Right lung (tissue), 5 donors: ENCODE results near the gene LELP1. TPM values are rescaled to one million over a fixed set of nuclear protein-coding genes. Genes with fewer than 3 reads are reported as not detected.
"Not testable (repeated sequence)": the region's sequence is repeated elsewhere in the genome, so short reads cannot be mapped to it uniquely, and the experiment has no call there.

Experiments used
- DNase-seq, 2 donors: peaks; one replicate each; pipeline ENCODE4 v3.0.0-alpha.2; 2013
- polyA plus RNA-seq, 5 donors: library from polyadenylated mRNA; unstranded; fragments of 120-200 nt; gene quantifications; one replicate each; pipeline versions ENCODE4 v1.2.1 to v1.2.3, GENCODE V29; 2013; ENCODE audit warnings: inconsistent platforms in 1 of 5, low replicate concordance in 1 of 5; ENCODE audit not compliant: insufficient read length in 5 of 5, insufficient read depth in 1 of 5

LELP1 gene
- polyA plus RNA-seq, 5 donors = not detected

DNA sequence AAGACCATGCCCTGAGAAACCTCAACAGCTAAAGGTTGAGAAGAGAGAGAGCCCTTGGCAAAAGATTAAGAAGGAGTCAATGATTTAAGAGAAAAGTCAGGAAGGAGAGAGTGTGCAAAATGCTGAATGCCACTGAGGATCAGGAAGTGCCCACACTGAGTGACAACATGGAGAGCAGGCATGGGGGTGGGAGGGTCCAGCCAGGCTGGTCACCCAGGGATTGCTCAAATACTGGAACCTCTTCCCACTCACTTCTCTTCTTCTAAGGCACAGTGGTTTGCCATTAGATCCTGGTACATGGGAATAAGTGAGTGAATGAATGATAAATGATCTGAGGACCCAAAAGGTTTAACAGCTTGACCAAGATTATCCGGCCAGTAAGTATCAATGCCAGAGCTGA lies 25.3 kb downstream of the LELP1 start:
- DNase-seq = no peak

GRCh38 chr1:153229076-153229829 lies 26.0 kb downstream of the LELP1 start:
- not testable (repeated sequence) for DNase-seq

GRCh38 chr1:153231363-153231762 lies 28.1 kb downstream of the LELP1 start:
- DNase-seq = no peak

GRCh38 chr1:153231785-153232184 lies 28.6 kb downstream of the LELP1 start:
- no peak for DNase-seq

GRCh38 chr1:153232553-153232952 lies 29.3 kb downstream of the LELP1 start:
- DNase-seq = no peak

DNA sequence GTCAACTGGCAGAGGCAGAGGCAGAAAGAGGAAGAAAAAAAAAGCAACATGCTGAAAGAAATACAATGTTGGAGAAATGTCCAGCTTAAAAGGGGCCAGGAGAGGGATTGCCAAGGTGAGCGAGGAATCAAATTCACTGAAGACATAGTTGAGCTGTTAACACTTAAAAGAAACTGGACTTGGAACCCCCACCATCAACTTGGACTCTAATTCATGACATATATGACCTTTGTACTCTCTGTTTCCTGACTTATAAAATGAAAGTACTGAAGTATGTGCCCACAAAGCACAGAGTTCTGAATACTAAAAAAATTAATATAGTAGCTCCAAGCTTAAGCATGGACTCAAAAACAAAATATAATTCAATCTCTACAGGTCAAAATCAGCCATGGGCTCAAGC lies 30.2 kb downstream of the LELP1 start:
- no peak for DNase-seq

DNA sequence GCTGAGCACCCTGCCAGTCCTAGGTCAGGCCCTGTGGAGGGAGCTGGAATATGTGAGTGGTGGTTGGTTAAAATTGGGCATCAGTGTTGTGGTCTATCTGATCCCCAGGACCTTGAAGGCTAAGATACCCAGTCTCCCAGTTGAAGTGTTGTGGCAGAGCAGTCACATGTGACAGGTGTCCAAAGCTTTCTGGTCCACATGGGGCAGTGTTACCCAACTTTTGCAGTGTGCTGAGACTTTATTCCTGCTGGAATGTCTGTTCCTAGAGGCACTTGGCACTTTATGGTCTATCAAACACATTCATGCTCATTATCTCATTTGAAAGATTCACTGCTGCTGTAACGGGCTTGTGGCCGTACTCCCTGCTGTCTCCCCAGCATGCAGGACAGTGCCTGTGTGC lies 35.3 kb downstream of the LELP1 start:
- no peak for DNase-seq

DNA sequence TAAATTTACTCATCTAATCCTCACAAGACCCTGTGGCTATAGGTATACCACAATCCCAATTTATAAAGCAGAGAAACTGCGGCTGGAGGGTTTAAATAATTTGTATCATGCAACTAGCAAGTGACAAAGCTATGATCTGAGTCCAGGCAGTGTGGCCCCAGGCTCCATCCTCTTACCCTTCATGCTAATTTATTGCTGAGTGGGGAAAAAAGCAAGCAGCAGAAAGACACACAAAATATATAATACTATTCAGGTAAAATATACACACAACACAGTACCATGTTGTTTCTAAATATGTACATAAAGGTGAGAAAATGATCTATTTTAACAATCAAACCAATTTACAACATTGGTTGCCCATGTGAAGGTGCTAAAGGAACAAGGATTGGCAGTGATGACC lies 38.9 kb downstream of the LELP1 start:
- no peak for DNase-seq

DNA sequence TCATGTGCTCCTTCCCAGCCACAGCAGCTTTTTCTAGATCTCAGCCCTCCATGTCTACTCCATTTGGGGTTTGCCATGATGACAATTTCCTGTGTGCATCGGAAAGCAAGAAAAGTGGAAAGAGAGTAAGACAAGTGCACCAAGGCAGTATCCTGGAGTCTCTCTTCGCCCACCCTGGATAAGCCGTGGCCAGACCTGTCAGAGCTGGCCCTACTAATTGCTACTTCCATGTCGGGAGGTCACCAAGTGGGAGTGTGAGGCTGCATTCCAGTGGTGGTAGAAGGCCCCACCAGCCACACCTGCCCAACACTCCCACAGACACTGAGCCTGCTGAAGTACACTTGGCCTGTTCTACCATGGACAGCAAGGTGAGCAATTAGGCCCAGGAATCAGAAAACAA lies 42.2 kb downstream of the LELP1 start:
- DNase-seq = no peak

GRCh38 chr1:153246018-153246417 lies 42.8 kb downstream of the LELP1 start:
- no peak for DNase-seq

DNA sequence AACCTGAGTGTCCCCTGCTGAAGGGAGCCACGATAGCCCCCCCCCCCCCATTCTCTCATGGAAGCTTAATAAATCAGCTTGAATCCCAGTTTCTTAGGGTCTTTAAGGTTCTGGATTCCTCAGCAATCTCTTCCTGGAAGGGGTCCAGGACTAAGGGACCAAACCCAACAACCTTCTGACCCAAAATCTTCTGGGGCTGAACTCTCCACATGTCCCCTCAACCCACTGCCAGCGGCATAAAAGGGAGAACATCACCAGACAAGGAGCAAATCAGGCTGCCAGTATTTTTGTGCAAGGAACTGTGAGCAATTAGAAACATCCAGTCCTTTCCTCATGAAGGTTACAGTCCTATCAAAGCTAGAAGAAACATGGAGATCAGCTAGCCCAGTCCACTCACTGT lies 43.6 kb downstream of the LELP1 start:
- no peak for DNase-seq

DNA sequence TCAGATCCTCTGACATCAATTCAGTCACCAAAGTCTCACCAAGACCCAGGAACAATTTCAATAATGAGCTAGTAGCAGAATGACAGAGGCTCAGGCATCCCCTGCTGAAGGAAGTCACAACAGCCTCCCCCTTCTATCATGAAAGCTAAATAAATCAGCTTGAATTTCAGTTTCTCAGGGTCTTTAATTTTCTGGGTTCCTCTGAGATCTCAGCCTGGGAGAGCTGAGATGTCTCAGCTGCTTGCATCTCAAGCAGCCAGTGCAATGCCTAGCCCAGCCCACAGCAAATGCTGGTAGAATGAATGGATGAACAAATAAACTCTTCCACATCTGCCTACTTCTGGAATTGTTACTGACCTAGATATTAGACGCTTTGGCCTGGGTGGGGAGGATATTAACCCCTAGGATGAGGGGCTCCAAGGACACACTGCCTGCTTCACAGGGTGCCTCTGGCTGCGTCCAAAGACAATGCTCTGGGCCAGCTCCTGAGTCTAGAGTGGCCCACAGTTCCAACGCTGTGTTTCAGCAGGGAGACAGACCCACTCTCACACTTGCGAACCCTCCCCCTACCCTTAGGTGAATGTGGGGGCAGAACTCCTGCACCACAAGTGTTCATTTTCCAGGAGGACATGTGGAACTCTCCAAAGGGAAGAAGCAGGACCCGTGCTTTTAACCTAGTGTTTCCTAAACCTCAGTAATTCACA lies 45.1 kb downstream of the LELP1 start:
- DNase-seq = no peak

DNA sequence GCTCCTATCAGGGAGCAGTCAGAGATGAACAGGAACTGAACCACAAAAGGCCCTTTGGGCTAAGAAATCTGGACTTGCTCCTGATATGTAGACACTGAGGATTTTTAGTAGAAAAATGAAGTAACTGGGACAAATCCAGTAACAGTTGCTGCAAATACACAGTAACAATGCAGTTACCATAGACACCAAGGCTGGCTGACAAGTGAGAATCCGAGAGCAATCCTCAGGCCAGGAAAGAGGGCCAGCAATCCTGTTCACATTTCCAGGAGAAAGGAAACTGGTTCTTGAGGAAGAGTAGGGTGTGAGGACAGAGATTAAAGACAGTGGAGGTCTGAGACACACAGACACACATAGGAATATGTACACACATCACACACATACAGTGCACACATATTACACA lies 46.9 kb downstream of the LELP1 start:
- DNase-seq = no peak

GRCh38 chr1:153251087-153251486 lies 47.9 kb downstream of the LELP1 start:
- no peak for DNase-seq

DNA sequence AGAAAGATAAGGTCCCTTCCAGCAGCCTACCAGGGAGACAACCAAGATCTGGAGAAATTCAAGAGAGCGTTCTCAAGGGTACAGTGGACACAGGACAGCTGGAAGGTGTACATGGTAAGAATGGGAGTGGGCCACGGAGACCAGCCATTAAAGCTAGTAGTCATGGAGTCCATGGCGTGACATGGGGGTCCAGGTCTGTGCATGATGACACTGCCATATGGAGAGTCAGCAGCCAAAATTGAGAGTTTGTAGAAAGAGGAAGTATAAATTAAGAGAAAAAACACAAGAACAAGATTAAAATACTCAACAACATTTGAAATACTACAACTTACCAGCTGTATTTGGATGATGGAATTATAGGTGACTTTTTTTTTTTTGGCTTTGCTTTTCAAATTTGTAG lies 48.3 kb downstream of the LELP1 start:
- no peak for DNase-seq

DNA sequence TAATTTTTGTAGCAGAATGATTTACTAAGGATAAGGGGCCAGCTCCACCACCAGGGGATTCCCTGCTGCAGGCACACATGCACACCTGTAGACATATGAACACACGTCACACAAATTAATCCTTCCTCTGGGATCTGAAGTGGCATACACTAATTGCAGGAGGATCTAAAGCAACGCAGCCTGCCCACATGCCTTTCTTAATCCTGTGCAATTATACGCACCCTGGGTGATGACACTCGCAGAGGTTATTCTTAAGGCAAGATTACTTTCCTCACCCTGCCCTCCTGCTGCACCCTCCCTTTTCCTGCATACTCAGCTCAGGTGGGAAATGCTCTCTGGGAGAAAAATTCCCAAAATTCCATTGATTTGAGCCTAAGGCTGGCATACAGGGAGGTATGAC lies 48.8 kb downstream of the LELP1 start:
- no peak for DNase-seq

DNA sequence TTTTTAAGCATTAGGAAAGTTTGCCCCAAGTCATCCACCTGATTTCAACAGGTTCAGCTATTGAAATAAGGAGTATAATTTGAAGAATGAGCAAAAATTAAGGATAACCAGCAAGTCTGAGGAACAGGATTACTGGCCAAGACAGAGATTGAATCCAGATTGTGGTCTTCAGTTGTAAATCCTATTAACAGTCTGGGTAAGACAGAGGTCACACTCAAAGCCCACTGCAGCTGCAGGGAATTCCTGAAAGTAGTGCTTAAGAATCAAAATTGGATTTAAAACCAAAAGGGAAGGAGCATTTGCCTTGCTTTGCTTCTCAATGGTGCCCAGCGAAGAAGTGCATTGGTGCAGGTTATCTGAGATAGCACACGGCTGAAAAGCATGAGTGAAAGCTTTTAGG lies 49.8 kb downstream of the LELP1 start:
- no peak for DNase-seq

DNA sequence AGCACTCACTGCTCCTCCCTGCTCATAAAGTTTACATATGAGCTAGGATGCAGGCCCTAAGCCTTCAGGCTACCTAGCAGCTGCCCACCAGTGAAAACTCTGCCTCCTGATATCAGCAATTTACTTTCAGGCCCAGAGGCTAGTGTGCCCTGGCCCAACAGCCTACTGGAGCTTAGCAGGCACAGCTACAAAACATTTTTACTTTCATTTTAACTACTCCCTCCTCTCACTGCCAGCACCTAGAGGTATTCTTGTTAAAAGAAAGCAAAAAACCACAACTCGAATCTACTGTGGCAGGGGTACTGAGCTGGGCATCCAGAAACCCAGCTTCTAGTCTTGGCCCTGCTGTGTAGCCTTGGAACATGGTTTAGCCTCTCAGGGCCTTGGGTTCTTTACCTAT lies 50.5 kb downstream of the LELP1 start:
- DNase-seq = no peak

Other genes with a start within 250 kb of the LELP1 start
- not detected for gene SPRR4, start 232.8 kb upstream of the LELP1 start, polyA plus RNA-seq
- gene SPRR1A, start 219.3 kb upstream of the LELP1 start, polyA plus RNA-seq = not detected
- gene SPRR3, start 201.7 kb upstream of the LELP1 start, polyA plus RNA-seq = under 1 TPM in 3 of 5 donors, not detected in 2; 0.21 to 0.42 (median 0.27) TPM
- gene SPRR1B, start 172.2 kb upstream of the LELP1 start, polyA plus RNA-seq = not detected
- gene SPRR2D, start 162.3 kb upstream of the LELP1 start, polyA plus RNA-seq = not detected
- gene SPRR2A, start 145.9 kb upstream of the LELP1 start, polyA plus RNA-seq = not detected
- not detected for gene SPRR2B, start 131.8 kb upstream of the LELP1 start, polyA plus RNA-seq
- not detected for gene SPRR2E, start 108.9 kb upstream of the LELP1 start, polyA plus RNA-seq
- under 1 TPM in 3 of 5 donors, not detected in 2; 0.43 to 0.70 (median 0.64) TPM for gene SPRR2F, start 89.9 kb upstream of the LELP1 start, polyA plus RNA-seq
- not detected for gene SPRR2G, start 52.5 kb upstream of the LELP1 start, polyA plus RNA-seq
- not detected for gene PRR9, start 14.2 kb downstream of the LELP1 start, polyA plus RNA-seq
- not detected for gene LORICRIN, start 56.3 kb downstream of the LELP1 start, polyA plus RNA-seq
- gene PGLYRP3, start 109.5 kb downstream of the LELP1 start, polyA plus RNA-seq = not detected
- gene PGLYRP4, start 145.4 kb downstream of the LELP1 start, polyA plus RNA-seq = not detected
- gene S100A9, start 154.4 kb downstream of the LELP1 start, polyA plus RNA-seq = 10 to 100 TPM; 17.9 to 33.5 (median 28.3) TPM
- gene S100A12, start 172.2 kb downstream of the LELP1 start, polyA plus RNA-seq = 1 to 10 TPM; 1.2 to 3.8 (median 3.0) TPM
- gene S100A8, start 187.6 kb downstream of the LELP1 start, polyA plus RNA-seq = 10 to 100 TPM; 12.1 to 30.7 (median 22.1) TPM
- gene S100A7A, start 213.1 kb downstream of the LELP1 start, polyA plus RNA-seq = not detected